ENCODE results near the gene GDF10.

- no peak for TF ChIP-seq POLR2A (IDR thresholded peaks at IDR 0.05)
- TF ChIP-seq CTCF (IDR thresholded peaks at IDR 0.05): no peak
These were observed 10.1 kb upstream of the GDF10 start for GRCh38 chr10:47289921-47290320.

Data from esophagus squamous epithelium (tissue), 4 donors.